RWPE2 (cell line): ENCODE data around the gene KLHL26.

ENCODE experiments used
- ATAC-seq: fragments of 200-7000 bp; cut with Tn5 transposase; 3 replicates; pipeline ENCODE4 v1.9.1; 2021; ENCODE audit warnings: low read depth
- DNase-seq: peaks from one replicate; pipeline ENCODE4 v3.0.0-alpha.2; 2020; ENCODE audit warnings: low spot score
- H3K27ac ChIP-seq: fragments of 450-650 bp; 2 replicates; pipeline ENCODE4 v1.5.1; 2017; ENCODE audit warnings: mild to moderate bottlenecking; ENCODE audit not compliant: poor library complexity, severe bottlenecking
- H3K27me3 ChIP-seq: fragments of 250-450 bp; sonication (Bioruptor Pico); 2 replicates; pipeline ENCODE4 v1.5.1; 2021; ENCODE audit warnings: mild to moderate bottlenecking, moderate library complexity; ENCODE audit not compliant: insufficient read depth, poor library complexity, severe bottlenecking
- H3K36me3 ChIP-seq: fragments of 250-450 bp; sonication (Bioruptor Pico); 2 replicates; pipeline ENCODE4 v1.5.1; 2020; ENCODE audit warnings: low read depth, mild to moderate bottlenecking, moderate library complexity
- H3K4me1 ChIP-seq: fragments of 250-450 bp; sonication (Bioruptor Pico); 2 replicates; pipeline ENCODE4 v1.5.1; 2021; ENCODE audit warnings: mild to moderate bottlenecking, moderate library complexity; ENCODE audit not compliant: insufficient read depth, poor library complexity, severe bottlenecking
- H3K4me3 ChIP-seq: fragments of 250-450 bp; sonication (Bioruptor Pico); 2 replicates; pipeline ENCODE4 v1.5.1; 2021; ENCODE audit warnings: mild to moderate bottlenecking, moderate library complexity; ENCODE audit not compliant: severe bottlenecking
- H3K9me3 ChIP-seq: fragments of 250-450 bp; sonication (Bioruptor Pico); 2 replicates; pipeline ENCODE4 v1.5.1; 2021; ENCODE audit warnings: mild to moderate bottlenecking, moderate library complexity; ENCODE audit not compliant: severe bottlenecking
- TF ChIP-seq, protein P1 (sequence below): fragments of 450-650 bp; IDR thresholded peaks from one replicate; pipeline ENCODE4 v1.5.1; 2017; ENCODE audit warnings: mild to moderate bottlenecking, moderate library complexity; ENCODE audit not compliant: poor library complexity, severe bottlenecking

Gene KLHL26

GRCh38 chr19:18718015-18718526 is 81.2 kb downstream of the KLHL26 start:
- H3K27me3 ChIP-seq = no peaks in the 10 kb centered on the region
- no peak overlapping the region for H3K27ac ChIP-seq
- no peaks in the 10 kb centered on the region for H3K9me3 ChIP-seq
- H3K36me3 ChIP-seq = no peaks in the 10 kb centered on the region
- H3K4me1 ChIP-seq = no peaks in the 10 kb centered on the region
- no peak for DNase-seq
- no peak overlapping the region for H3K4me3 ChIP-seq
- TF ChIP-seq, protein P1, sequence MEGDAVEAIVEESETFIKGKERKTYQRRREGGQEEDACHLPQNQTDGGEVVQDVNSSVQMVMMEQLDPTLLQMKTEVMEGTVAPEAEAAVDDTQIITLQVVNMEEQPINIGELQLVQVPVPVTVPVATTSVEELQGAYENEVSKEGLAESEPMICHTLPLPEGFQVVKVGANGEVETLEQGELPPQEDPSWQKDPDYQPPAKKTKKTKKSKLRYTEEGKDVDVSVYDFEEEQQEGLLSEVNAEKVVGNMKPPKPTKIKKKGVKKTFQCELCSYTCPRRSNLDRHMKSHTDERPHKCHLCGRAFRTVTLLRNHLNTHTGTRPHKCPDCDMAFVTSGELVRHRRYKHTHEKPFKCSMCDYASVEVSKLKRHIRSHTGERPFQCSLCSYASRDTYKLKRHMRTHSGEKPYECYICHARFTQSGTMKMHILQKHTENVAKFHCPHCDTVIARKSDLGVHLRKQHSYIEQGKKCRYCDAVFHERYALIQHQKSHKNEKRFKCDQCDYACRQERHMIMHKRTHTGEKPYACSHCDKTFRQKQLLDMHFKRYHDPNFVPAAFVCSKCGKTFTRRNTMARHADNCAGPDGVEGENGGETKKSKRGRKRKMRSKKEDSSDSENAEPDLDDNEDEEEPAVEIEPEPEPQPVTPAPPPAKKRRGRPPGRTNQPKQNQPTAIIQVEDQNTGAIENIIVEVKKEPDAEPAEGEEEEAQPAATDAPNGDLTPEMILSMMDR = no peak
- no peak for ATAC-seq

- H3K9me3 ChIP-seq = no peaks in the 10 kb centered on the region
- H3K27ac ChIP-seq = no peak overlapping the region
- H3K36me3 ChIP-seq = no peaks in the 10 kb centered on the region
- TF ChIP-seq, protein P1 = no peak
- DNase-seq (no peak), ATAC-seq (no peak)
- no peaks in the 10 kb centered on the region for H3K4me1 ChIP-seq
- H3K4me3 ChIP-seq = no peak overlapping the region
- no peaks in the 10 kb centered on the region for H3K27me3 ChIP-seq
Observed at GRCh38 chr19:18718846-18719458, 82.1 kb downstream of the KLHL26 start.

GRCh38 chr19:18719541-18719940 is 82.7 kb downstream of the KLHL26 start:
- H3K27me3 ChIP-seq = no peaks in the 10 kb centered on the region
- TF ChIP-seq, protein P1 = no peak
- no peaks in the 10 kb centered on the region for H3K9me3 ChIP-seq
- no peak overlapping the region for H3K4me3 ChIP-seq
- no peak for ATAC-seq
- no peak for DNase-seq
- no peaks in the 10 kb centered on the region for H3K36me3 ChIP-seq
- no peak overlapping the region for H3K27ac ChIP-seq
- no peaks in the 10 kb centered on the region for H3K4me1 ChIP-seq
